ENCODE measurements around the gene IL1R2. TPM values are rescaled to one million over a fixed set of nuclear protein-coding genes. Genes with fewer than 3 reads are reported as not detected.
A peak's percentile ranks its signal among the peaks of the same experiment; 100 is the strongest.

IL1R2 gene
- total and polyA plus RNA-seq, 7 experiments from 2014 or later, result 0.40 to 2.7 (median 1.3) TPM; not detected in 4

DNA sequence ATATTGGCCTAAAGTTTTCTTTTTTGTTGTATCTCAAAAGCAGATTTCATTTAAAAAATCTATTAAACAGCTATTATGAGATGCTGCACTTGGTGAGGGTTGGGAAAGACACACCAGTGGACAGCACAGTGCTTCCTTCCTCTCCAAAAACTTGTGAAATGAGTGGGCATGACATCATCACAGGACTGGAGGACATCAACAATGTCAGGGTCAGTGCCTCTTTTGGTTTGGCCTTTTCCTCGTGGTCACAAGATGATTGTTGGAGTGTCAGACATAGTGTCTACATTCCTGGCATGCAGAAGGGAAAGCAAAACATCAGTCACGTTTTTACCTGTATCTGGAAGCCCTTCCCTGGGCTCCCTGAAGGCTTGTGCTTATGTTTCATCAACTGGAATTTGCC, 49.6 kb downstream of the IL1R2 start:
- peak; percentile 78 for ATAC-seq
- no peak overlapping the region for H3K27ac ChIP-seq (ENCODE audit: low read depth, low read length)
- CTCF ChIA-PET, result no interaction called here

DNA sequence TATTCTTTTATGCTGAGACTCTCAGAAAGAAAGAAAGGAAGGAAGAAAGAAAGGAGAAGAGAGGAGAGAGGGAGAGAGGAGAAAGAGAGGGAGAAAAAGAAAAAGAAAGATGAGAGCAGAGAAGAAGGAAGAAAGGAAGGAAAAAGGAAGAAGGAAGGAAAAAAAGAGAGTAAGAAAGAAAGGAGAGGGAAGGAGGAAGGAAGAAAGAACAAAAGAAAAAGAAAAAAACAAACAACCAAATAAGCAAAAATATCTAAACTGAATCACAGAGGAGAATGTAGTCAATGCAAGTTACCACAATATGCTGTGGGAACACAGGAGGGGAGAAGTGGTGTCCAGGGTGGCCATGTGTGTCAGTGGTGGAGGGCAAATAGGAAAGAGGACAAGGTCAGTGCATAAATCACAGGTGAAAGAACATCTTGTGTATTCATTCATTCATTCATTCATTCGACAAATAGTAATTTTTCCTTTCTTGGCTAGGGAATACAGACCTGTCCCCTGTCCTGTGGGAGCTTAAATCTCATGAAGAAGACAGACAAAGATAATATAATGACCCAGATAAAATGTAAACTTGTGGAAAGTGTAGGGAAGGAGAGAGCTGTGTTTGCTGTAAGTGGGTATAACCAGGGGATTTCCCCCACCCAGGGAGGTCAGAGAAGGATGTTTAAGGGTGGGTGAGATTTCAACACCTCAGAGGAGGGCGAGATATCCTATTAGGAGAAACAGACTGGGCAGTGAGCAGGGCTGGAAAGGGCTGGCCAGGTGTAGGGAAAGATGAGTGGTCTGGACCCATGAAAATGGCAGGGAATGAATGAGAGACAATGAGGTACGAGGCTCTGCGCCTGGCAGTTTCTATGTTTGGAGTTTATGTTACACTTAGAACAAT, 50.7 kb downstream of the IL1R2 start:
- DNase-seq (no peak), ATAC-seq (no peak)
- Mint-ChIP-seq H3K4me1 (peaks cover 0 to 11% (median 4%) of the 10 kb centered on the region in 7 donors), H3K36me3 (peaks cover 0 to 3% (median 0%) of the 10 kb centered on the region in 5 donors), H3K4me3 (no peak overlapping the region), H3K27ac (no peak overlapping the region), H3K9me3 (peaks cover 0 to 2% (median 0%) of the 10 kb centered on the region in 11 donors), H3K27me3 (peaks cover 12 to 55% (median 22%) of the 10 kb centered on the region in 5 donors)
- H3K4me3 ChIP-seq (ENCODE audit: low read length), result no peak overlapping the region
- H3K36me3 ChIP-seq (ENCODE audit: control insufficient read depth in 2 of 3, insufficient read depth in 3 of 3, low read length in 3 of 3), result no peaks in the 10 kb centered on the region
- POLR2A ChIA-PET, result no interaction called here
- intact Hi-C loops (cut with micrococcal nuclease), result no loop called here
- H3K27ac ChIP-seq (ENCODE audit: low read depth, low read length), result no peak overlapping the region
- CTCF ChIA-PET, result no interaction called here
- H3K27me3 ChIP-seq (ENCODE audit: control insufficient read depth in 2 of 2, insufficient read depth in 2 of 2, low read length in 2 of 2), result no peaks in the 10 kb centered on the region
- H3K4me1 ChIP-seq (ENCODE audit: control insufficient read depth in 2 of 2, insufficient read depth in 2 of 2, low read length in 2 of 2), result no peaks in the 10 kb centered on the region
- no peaks in the 10 kb centered on the region for H3K9me3 ChIP-seq (ENCODE audit: control insufficient read depth in 2 of 3, low read length in 3 of 3)

More for the DNA sequence above, 49.6 kb downstream of the IL1R2 start:
- Mint-ChIP-seq H3K4me3 (no peak overlapping the region), H3K4me1 (peaks cover 0 to 11% (median 3%) of the 10 kb centered on the region in 7 donors), H3K27me3 (peaks cover 10 to 46% (median 12%) of the 10 kb centered on the region in 5 donors), H3K9me3 (peaks cover 0 to 2% (median 0%) of the 10 kb centered on the region in 11 donors), H3K27ac (no peak overlapping the region), H3K36me3 (peaks cover 0 to 3% (median 0%) of the 10 kb centered on the region in 5 donors)
- intact Hi-C loops (cut with micrococcal nuclease), result no loop called here
- Histone ChIP-seq H3K36me3 (ENCODE audit: control insufficient read depth in 2 of 3, insufficient read depth in 3 of 3, low read length in 3 of 3) (no peaks in the 10 kb centered on the region), H3K27me3 (ENCODE audit: control insufficient read depth in 2 of 2, insufficient read depth in 2 of 2, low read length in 2 of 2) (no peaks in the 10 kb centered on the region), H3K4me1 (ENCODE audit: control insufficient read depth in 2 of 2, insufficient read depth in 2 of 2, low read length in 2 of 2) (no peaks in the 10 kb centered on the region), H3K4me3 (ENCODE audit: low read length) (no peak overlapping the region), H3K9me3 (ENCODE audit: control insufficient read depth in 2 of 3, low read length in 3 of 3) (no peaks in the 10 kb centered on the region)
- no peak for DNase-seq
- POLR2A ChIA-PET, result no interaction called here

DNA sequence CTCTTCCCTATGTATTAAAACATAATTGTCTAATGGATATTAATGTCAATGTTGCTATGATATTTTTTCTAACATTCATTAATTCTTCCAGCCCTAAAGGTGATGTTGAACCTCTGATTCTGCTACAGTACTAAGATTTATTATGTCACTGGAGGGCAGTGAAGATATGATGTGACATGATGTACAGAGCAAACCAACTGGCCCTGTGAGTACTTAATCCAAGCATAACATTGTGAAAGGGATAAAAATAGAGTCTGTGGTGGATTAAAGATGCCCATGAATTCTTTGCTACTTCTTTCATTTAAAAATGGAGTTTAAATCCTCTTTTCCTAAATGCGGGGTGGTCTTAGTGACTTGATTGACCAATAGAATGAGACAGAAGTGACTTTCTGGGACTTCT, 51.8 kb downstream of the IL1R2 start:
- Histone ChIP-seq H3K4me3 (ENCODE audit: low read length) (no peak overlapping the region), H3K4me1 (ENCODE audit: control insufficient read depth in 2 of 2, insufficient read depth in 2 of 2, low read length in 2 of 2) (no peaks in the 10 kb centered on the region), H3K9me3 (ENCODE audit: control insufficient read depth in 2 of 3, low read length in 3 of 3) (no peaks in the 10 kb centered on the region), H3K27me3 (ENCODE audit: control insufficient read depth in 2 of 2, insufficient read depth in 2 of 2, low read length in 2 of 2) (no peaks in the 10 kb centered on the region), H3K36me3 (ENCODE audit: control insufficient read depth in 2 of 3, insufficient read depth in 3 of 3, low read length in 3 of 3) (no peaks in the 10 kb centered on the region), H3K27ac (ENCODE audit: low read depth, low read length) (no peak overlapping the region)
- Mint-ChIP-seq H3K4me1 (peaks cover 0 to 11% (median 4%) of the 10 kb centered on the region in 7 donors), H3K27ac (no peak overlapping the region), H3K4me3 (no peak overlapping the region), H3K9me3 (peaks cover 0 to 4% (median 0%) of the 10 kb centered on the region in 11 donors), H3K27me3 (peaks cover 12 to 60% (median 25%) of the 10 kb centered on the region in 5 donors), H3K36me3 (peaks cover 0 to 3% (median 0%) of the 10 kb centered on the region in 5 donors)
- intact Hi-C loops (cut with micrococcal nuclease), result no loop called here
- CTCF ChIA-PET, result no interaction called here
- DNase-seq (no peak), ATAC-seq (no peak)
- POLR2A ChIA-PET, result no interaction called here

DNA sequence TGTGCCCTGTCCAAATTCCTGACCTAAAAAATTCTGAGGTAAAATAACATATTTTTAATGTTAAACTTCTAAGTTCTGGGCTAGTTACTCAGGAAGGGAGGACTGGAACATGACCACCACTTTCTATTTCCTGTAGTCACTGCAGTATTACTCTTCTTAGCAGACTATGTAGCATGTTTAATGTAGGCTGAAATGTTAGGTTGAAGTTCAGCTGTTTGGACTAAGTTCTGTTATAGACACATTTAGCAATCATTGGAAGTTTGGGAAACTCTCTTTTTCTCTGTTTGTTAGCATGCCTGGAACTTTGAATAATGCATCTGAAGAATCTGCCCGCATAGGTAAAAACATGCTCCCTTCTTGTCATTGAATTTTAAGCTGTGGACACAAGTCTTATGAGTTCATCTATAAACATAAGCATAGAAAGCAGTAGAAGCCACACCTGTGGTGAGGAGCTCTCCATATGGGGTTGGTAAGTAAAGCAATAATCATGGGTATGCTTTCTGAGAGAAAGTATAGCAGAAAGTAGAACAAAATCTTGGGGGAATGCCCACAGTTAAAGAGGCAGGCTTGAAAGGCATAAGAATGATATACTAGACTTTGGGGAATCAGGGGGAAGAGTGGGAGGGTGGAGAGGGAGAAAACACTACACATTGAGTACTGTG, 52.6 kb downstream of the IL1R2 start:
- intact Hi-C loops (cut with micrococcal nuclease), result no loop called here
- H3K4me3 Mint-ChIP-seq, result no peak overlapping the region

DNA sequence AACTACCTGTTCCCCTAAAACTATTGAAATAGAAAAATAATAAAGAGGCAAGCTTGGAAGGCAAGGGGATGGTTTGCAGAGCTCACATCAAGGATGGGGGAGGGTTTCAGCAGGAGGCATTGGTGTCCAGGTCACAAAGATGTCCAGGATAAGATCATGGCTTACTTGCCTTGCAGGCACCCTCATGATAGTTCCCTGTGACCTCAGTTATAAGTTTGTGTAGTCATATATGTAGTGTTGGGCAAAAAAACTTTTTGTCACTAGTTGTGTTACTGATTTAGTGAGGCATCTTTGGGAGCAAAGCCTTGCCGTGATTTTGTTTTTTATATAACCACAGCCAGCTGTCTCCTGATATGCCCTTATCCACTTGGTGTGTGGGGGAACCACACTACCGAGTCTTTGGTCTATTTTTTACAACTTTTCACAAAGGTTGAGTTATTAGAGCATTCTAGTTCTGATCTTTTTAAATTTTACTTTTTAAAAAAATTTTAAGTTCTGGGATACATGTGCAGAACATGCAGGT, 53.3 kb downstream of the IL1R2 start:
- intact Hi-C loops (cut with micrococcal nuclease), result no loop called here
- Histone ChIP-seq H3K4me1 (ENCODE audit: control insufficient read depth in 2 of 2, insufficient read depth in 2 of 2, low read length in 2 of 2) (no peaks in the 10 kb centered on the region), H3K9me3 (ENCODE audit: control insufficient read depth in 2 of 3, low read length in 3 of 3) (no peaks in the 10 kb centered on the region), H3K27me3 (ENCODE audit: control insufficient read depth in 2 of 2, insufficient read depth in 2 of 2, low read length in 2 of 2) (no peaks in the 10 kb centered on the region), H3K27ac (ENCODE audit: low read depth, low read length) (no peak overlapping the region), H3K4me3 (ENCODE audit: low read length) (no peak overlapping the region), H3K36me3 (ENCODE audit: control insufficient read depth in 2 of 3, insufficient read depth in 3 of 3, low read length in 3 of 3) (no peaks in the 10 kb centered on the region)
- DNase-seq (no peak), ATAC-seq (no peak)
- ChIA-PET CTCF (no interaction called here), POLR2A (no interaction called here)
- Mint-ChIP-seq H3K27ac (no peak overlapping the region), H3K36me3 (peaks cover 0 to 3% (median 0%) of the 10 kb centered on the region in 5 donors), H3K4me3 (no peak overlapping the region), H3K9me3 (peaks cover 0 to 4% (median 0%) of the 10 kb centered on the region in 11 donors), H3K27me3 (peaks cover 12 to 54% (median 25%) of the 10 kb centered on the region in 5 donors), H3K4me1 (peaks cover 0 to 11% (median 5%) of the 10 kb centered on the region in 7 donors)

More for the DNA sequence above, 52.6 kb downstream of the IL1R2 start:
- ChIA-PET POLR2A (no interaction called here), CTCF (no interaction called here)
- H3K27me3 ChIP-seq (ENCODE audit: control insufficient read depth in 2 of 2, insufficient read depth in 2 of 2, low read length in 2 of 2), result no peaks in the 10 kb centered on the region
- no peak overlapping the region for H3K4me3 ChIP-seq (ENCODE audit: low read length)
- H3K4me1 Mint-ChIP-seq, result peaks cover 0 to 11% (median 4%) of the 10 kb centered on the region in 7 donors
- peaks cover 0 to 4% (median 0%) of the 10 kb centered on the region in 11 donors for H3K9me3 Mint-ChIP-seq
- ATAC-seq, result no peak
- H3K27me3 Mint-ChIP-seq, result peaks cover 12 to 56% (median 25%) of the 10 kb centered on the region in 5 donors
- H3K27ac Mint-ChIP-seq, result no peak overlapping the region
- no peak overlapping the region for H3K27ac ChIP-seq (ENCODE audit: low read depth, low read length)
- no peak for DNase-seq
- no peaks in the 10 kb centered on the region for H3K9me3 ChIP-seq (ENCODE audit: control insufficient read depth in 2 of 3, low read length in 3 of 3)
- H3K36me3 ChIP-seq (ENCODE audit: control insufficient read depth in 2 of 3, insufficient read depth in 3 of 3, low read length in 3 of 3), result no peaks in the 10 kb centered on the region
- peaks cover 0 to 3% (median 0%) of the 10 kb centered on the region in 5 donors for H3K36me3 Mint-ChIP-seq
- no peaks in the 10 kb centered on the region for H3K4me1 ChIP-seq (ENCODE audit: control insufficient read depth in 2 of 2, insufficient read depth in 2 of 2, low read length in 2 of 2)

DNA sequence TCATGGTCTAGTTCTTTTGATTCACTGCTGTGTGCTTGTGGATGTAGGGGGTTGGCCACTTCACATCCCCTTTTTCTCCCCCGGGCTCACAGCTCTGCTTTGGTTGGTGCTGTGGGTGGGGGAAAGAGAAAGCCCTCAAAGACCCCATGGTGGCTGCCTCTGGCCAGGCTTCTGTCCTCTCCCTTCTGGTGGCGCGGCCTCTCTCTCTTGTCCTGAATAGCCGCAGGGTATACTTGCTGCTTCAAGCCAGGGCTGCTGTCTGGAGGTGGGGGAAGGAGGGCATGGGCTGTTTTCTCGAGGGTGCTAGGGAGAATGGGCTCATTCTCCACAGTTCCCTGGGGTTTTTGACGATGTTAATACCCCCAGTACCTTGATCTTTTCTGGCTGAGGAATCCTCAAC, 53.9 kb downstream of the IL1R2 start:
- ChIA-PET POLR2A (interaction anchor here (1.1 kb wide), 1 partner anchor 12 kb away, joined by 6 read pairs; no protein-coding TSS in a partner anchor), CTCF (no interaction called here)
- H3K27ac ChIP-seq (ENCODE audit: low read depth, low read length), result no peak overlapping the region
- no peak overlapping the region for H3K27ac Mint-ChIP-seq
- no peak for DNase-seq
- peaks cover 6 to 13% (median 10%) of the 10 kb centered on the region in 7 donors for H3K4me1 Mint-ChIP-seq
- peaks cover 0 to 3% (median 0%) of the 10 kb centered on the region in 5 donors for H3K36me3 Mint-ChIP-seq
- no peaks in the 10 kb centered on the region for H3K36me3 ChIP-seq (ENCODE audit: control insufficient read depth in 2 of 3, insufficient read depth in 3 of 3, low read length in 3 of 3)
- H3K27me3 Mint-ChIP-seq, result peaks cover 12 to 51% (median 25%) of the 10 kb centered on the region in 5 donors
- no peaks in the 10 kb centered on the region for H3K4me1 ChIP-seq (ENCODE audit: control insufficient read depth in 2 of 2, insufficient read depth in 2 of 2, low read length in 2 of 2)
- no peaks in the 10 kb centered on the region for H3K27me3 ChIP-seq (ENCODE audit: control insufficient read depth in 2 of 2, insufficient read depth in 2 of 2, low read length in 2 of 2)
- no peak for ATAC-seq
- no peaks in the 10 kb centered on the region for H3K9me3 ChIP-seq (ENCODE audit: control insufficient read depth in 2 of 3, low read length in 3 of 3)
- H3K4me3 ChIP-seq (ENCODE audit: low read length), result no peak overlapping the region
- intact Hi-C loops (cut with micrococcal nuclease), result no loop called here
- peaks cover 0 to 4% (median 0%) of the 10 kb centered on the region in 11 donors for H3K9me3 Mint-ChIP-seq
- no peak overlapping the region for H3K4me3 Mint-ChIP-seq
